HG03196 (cell line): ENCODE data around the gene SLC9A2.

Experiments used
- ATAC-seq: cut with Tn5 transposase; IDR thresholded peaks from one replicate; pipeline ENCODE4 v1.9.1; 2021; ENCODE audit not compliant: unreplicated experiment

SLC9A2 gene

DNA sequence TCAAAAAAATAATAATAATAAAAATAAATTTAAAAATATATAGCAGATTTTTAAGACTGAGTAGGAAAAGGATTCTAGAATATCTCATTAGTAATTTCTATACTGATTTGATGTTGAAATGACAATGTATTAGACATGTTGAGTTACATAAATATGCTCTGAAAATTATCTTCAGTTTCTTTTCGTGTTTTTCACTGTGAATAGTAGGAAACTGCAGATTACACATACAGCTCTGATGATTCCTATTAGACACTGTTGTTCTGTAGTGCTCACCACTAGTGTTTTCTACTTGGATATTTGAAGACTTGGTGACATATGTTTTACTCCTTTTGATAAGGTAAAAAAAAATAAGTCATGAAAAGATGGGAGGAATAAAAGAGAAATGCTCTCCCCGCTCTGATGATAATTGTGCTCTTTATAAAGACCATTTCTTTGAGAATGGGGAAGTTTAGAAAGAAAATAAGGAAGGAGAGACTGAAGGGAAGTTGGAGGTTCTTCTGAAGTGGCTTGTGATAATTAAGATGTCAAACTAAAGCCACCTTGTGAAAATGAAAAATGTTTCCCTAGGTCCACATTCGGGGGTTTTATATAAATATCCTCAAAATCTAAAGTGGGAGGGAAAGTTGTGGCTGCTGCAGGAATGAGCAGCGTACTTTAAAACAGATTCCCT, 52.9 kb downstream of the SLC9A2 start:
- ATAC-seq = no peak

DNA sequence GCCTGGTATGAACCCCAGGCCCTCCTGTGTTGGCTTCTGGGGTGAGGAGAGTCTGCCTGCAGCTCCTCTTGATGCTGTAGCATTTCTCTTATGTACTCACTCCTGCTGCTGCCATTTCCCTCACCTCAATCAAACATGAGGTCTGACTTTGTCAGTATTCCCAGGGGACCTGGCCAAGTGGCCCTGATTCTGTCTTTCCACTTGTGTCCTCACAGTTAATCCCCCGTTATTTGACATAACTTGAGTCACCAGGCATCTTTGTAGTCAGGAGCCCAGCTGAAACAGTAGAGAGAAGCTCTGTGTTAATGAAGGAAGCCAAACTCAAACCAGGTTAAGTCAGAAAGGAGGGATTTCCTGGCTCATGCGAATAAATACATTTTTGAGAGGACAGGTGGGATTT, 55.0 kb downstream of the SLC9A2 start:
- ATAC-seq = no peak

DNA sequence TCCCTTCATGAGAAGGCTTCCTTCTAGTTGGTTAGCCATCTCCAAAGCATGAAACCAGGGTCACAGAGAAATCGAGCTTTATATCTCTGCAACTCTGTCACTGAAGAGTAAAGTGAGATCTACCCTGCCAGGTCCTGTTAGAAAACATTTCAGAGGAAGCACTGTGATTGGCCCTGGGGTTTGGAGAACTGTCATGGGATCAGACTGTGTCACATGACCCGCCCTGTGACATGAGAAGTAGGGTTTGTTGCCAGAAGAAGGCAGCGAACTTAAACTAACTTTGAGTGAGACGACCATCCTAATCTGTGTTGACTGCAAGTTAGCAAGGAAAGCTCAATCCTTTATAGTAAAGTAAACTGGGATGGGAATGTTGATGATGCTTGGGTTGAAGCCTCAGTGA, 55.5 kb downstream of the SLC9A2 start:
- ATAC-seq = no peak

DNA sequence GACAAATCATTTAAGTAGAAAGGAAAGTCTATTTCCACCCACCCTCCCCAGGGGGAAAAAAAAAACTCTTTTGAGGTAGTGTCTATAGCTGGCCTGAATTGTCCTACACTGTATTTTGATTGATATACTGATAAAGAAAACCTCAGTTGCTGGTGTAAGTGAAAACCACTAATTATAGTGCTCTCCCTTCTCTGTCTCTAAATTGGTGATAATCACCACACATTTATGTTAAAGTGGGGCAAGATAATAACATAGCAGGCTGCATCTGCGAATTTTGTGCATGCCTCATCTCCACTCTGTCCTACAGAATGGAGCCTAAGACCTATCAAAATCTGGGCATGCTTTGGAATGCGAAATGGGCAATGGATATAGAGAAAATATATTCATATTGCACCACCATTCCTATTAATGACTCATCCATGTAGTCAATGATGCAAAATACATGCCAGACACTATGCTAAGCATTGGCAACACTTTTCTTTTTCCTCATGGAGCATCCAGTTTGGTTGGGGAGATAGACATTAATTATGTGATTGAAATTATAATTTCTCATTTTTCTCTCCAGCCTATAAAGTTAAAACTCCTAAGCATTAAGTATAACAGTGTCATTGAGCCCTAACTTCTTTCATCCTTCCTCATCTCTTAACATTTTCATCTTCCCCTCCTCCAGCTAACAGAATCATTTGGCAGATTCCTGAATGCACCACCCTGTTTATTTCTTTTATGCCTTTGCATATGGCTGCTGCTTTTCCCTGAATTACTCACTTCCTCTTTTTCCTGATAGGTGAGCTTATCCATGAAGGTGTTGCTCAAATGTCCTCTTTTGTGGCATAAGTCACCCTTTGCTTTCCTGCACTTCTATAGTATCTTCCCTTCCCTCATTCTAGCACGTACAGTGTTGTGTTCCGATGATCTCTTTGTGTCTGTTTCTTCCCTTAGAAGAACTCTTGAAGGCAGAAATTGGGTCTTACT, 58.2 kb downstream of the SLC9A2 start:
- no peak for ATAC-seq

DNA sequence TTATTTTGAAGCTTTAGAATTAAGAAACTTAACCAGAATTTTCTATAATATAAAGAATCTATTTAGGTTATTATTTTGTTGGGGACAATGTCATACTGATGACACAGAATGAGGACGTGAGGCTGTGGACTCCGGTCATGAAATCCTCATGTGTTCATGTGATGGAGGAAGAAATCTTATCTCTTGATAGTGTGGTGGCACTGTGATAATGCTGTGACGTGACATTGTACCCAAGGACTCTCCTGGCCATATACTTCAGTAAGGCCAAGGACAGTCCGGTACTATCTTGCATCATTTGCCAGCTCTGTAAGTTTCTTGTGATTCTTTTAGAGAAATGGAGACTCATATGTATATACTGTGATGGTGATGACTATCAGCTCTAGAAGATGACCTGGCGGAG, 59.1 kb downstream of the SLC9A2 start:
- no peak for ATAC-seq

DNA sequence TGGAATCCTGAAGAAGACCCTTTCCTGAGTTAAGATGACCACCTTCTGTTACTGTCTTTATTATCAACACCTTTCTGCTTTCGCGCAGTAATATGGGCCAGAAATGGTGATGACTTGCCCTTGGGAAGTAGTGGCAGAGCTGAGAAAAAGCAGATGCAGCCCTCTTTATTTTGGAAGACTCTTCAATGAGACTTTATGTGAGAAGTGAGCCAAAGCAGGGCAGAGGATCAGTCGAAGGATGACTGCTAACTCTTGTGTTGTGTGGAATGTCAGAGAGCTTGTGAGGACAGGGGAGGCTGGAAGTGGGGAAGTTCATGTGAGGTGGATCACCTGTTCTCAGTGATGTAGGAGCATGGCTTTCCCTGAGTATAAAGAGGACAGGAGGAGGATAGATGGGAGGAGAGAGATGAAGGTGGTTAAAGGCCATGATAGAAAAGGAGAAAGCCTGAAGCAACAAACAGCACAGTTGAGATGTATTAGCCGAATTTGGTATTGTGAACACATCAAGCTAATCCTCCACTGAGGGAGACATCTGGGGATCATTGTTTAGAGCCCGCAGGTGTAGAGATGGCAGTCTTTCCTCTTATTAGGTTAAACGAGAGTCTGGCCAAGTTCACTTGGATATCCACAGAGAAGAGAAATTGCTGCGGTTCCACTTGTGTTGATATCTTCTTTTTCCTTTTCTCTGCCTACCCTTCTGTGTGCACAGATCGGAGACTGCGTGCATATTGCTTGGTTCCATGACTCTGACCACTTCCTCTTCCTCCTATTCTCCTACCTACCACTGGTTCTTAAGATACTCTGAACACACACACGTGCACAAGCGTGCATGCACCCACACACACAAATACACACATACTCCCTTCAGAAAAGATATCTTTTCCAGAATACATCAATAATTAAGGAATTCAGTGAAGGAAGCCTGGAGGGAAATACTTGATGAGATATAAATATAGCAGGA, 67.4 kb downstream of the SLC9A2 start:
- no peak for ATAC-seq

DNA sequence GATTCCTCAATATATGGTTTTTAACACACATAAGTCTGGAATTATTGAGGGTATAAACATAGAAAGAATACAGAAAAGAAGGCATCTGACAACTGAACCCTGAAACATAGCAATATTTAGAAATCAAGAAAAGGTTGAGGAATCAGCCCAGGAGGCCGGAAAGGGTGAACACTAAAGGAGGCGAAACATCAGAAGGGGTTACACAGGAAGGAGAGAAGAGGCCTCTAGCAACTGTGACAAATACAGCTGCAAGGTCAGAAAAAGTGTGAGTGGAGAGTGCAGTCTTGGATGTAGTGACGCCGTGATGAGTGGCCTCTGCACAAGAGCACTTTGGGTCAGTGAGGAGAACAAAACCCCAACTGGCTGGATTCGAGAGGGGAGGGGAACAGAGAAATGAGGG, 70.7 kb downstream of the SLC9A2 start:
- ATAC-seq = no peak

DNA sequence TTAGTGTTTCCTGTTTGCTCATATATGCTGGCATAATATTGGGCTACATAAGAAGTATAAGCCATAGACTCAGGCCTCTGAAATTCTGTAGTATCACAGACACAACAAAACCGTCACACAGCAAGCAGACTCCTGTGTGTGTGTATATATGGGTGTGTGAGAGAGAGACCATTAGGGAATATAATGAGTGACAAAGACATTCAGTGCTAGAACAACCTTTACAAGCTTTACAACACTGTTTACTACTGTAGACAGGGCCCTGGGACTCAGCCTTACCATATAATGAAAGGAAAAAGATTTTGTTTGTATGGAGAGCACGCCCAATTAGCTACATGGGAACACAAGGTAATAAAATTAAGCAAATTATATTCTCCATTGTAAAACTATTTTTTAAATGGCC, 77.1 kb downstream of the SLC9A2 start:
- ATAC-seq = no peak

DNA sequence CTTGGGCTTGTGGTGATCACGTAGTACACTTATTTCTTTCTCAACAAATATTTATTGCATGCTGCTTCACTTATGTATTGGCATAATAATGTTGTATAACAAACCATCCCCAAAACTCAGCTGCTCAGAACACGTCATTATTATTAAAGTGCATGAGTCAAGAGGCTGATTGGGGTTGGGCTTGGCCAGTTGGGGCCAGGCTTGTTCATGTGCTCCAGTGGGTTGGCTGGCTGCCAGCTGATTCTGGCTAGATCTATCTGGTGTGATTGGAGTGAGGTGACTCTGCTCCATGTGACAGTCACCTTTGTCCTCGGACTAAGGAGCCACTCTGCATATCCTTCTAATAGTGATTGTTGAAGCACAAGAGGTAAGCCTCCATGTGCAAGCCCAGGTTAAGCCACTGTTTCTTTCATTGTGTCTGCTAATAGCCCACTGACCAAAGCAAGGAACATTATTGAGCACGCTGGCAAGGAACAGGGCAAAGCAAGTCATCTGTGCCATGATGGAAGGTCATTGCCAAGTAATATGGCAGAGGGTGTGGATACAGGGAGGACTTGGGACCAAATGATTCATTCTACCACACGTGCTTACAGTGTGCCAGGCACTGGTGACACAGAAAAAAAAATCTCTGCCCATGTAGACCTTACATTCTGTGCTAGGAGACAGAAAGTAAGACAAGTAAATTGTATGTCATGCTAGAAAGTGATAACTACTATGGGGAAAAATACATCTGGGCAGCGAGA, 79.2 kb downstream of the SLC9A2 start:
- ATAC-seq = no peak

DNA sequence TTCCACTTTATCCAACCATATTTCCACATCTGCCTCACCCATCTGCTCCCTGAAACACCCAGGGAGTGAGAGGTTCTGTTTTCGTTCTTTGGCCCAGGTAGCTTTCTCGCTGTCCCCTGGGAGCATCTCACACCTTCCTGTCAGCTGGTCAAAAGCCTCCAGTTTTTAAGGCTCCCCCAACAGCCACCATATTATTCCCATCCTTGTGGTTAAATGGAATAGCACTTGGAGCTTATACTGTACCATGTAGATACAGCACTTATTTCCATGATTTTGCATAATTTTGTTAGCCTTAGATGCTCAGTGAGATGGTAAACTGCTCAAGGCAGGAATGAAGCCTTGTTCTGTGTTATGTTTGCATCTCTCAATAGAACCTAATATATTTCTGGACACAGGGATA, 84.0 kb downstream of the SLC9A2 start:
- ATAC-seq = no peak

DNA sequence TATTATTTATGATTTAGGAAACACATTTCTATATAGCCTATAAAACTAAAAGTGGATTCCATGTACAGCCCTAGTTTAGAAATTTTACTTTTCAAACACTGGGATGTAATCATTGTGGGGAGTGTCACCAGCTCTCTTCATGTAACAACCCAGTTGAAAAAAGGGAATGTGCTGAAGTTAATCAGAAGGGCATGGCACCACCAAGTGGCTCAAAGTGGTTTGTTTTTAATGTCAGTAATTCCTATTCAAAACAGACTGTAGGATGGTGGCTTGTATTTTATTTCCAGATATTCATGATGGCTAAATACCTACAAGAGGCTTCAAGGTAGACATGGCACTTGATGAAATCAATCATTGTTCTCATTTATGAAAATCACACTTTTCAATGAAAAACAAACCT, 84.4 kb downstream of the SLC9A2 start:
- ATAC-seq = no peak

DNA sequence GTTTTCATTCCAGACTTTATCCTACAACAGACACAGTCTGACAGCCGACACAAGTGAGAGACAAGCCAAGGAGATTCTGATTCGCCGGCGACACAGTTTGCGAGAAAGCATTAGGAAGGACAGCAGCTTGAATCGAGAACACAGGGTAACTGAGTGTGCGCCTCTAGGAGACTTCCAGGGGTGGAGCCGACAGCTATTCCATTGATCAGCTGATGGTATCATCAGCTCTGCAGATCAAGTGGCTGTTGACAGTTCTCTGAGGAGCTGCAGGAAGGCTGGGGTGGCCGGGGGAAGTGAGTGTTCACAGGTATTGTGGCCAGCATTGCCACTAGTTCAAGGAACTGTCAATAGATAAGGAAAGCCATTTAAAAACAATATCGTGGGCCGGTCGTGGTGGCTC, 85.2 kb downstream of the SLC9A2 start:
- ATAC-seq = no peak

DNA sequence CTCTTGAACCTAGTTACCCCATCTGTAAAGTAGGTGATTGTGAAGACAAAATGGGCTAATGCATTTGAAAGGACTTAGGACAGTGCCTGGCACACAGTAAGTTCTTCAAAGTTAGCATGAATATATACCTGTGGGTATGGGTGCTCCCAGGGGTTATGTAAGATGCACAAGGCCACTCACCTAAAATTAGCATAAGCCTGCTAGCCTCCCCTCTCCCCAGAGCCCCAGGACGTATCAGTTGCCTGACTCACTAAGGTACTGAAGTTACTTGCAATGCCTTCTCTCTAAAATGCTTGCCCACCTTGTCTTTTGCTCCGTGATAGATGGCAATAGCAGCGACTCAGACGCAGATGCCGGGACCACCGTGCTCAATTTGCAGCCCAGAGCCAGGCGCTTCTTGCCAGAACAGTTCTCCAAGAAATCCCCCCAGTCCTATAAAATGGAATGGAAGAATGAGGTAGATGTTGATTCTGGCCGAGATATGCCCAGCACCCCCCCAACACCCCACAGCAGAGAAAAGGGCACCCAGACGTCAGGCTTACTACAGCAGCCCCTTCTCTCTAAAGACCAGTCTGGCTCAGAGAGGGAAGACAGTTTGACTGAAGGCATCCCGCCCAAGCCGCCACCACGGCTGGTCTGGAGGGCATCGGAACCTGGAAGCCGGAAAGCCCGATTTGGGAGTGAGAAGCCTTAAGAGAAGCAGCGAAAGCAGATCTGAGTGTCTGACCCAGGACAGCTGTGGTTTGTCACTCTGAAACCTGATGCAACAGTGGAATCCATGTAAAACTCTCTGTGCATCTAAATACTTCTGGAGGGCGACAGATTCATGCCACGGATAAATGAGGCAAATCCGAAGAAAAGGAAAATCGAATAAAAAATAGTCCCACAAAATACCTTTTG, 88.7 kb downstream of the SLC9A2 start:
- ATAC-seq = no peak

DNA sequence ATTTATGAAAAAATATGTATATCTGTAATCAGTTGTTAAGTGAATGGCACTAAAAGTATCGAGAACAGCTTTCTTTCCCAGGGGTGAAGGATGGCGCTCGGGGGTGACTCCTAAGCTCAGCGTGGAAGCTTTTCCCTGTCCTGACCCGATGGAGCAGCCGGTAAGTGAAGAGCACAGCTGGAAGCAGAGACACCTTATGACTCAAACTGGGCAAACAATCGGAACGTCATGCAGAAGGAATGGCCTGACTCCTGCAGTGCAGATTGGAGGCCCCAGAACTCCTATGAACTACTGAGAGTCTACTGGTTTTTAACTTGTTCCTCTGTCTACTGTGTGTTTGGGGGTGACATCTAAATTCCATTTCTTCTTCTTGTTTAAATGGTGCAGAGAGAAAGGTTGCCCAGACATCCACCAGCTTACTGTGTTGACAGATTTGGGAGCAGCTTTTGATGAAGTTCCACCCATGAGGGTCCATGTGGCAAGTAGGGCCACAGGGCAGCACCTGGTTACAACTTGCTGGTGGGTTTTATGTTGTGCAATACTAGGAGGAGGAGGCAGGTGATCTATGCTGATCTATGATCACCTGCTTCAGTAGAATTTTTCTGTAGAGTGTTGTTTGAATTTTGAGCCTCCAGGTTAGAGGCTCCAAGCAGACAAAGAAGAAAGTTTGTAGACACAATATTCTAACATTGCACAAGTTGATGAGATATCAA, 89.7 kb downstream of the SLC9A2 start:
- ATAC-seq = no peak

DNA sequence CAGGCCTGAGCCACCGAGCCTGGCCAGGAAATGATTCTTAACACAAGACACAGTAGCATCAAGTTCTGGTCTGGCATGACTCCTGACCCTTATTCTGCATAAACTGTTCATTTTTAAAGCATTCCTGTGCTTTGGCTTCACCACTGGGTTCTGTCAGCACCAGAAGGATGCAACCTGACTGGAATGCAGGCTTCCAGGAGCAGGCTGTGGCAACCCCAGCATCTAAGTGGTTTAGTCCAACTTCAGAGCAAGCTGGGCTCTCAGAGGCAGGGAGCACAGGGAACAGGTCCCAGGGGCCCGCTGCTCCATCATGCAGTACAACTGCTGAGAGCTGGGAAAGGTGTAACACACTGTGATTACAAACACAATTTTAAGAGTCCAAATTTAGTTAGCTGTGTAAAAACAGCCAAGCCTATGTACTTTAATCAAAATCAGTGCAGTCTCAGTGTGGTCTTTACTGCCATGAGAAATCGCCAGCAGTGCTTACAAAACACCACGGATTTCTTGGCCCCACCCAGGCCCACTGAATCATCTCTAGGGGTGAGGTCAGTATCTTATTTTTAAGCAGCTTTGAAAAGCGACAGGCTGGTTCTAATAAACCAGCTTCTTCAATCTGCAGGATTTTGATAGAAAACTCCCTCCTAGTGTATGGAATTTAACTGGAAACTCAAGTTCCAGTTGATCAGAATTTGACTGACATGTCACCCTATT, 98.1 kb downstream of the SLC9A2 start:
- no peak for ATAC-seq

DNA sequence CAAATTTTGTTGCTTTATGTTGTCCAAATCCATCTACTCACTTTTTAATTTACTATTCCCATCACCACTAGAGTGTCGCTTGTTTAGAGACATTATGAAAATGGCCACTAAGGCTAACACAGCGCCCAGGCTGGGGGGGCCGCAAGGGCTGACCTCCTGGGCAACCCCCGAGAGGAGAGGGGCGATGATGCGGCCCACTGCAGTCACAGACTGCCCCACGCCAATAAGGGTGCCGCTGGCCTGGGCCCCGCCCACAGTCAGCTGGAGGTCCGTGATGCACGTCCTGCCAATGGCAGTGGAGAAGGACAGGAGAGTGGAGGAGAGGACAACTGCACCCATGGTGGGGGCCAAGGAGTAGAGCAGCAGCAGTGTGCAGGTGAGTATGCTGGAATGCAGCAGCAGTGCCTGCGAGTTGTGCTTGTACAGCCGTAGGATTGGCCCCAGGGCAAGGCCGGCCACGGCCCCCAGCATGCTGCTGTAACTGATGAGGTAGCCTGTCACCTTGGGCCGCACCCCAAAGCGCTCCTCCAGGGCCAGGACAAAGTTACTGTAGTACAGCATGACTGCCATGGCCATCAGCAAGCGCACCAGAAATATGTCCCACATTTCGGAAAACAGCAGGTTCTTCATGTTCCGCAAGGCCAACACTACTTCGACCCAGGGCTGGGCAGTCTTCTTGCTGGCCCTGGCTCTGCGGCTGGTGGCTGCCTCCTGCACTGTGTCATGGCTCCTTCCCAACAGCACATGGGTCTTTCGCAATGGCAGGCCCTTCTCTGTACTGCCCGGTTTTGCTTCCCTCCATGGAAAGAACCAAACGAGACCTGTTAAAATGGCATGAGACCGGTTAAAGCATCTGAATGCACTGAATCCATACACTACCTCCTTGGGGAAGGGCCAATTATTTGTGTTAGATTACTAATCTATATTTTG, 99.3 kb downstream of the SLC9A2 start:
- ATAC-seq = no peak

DNA sequence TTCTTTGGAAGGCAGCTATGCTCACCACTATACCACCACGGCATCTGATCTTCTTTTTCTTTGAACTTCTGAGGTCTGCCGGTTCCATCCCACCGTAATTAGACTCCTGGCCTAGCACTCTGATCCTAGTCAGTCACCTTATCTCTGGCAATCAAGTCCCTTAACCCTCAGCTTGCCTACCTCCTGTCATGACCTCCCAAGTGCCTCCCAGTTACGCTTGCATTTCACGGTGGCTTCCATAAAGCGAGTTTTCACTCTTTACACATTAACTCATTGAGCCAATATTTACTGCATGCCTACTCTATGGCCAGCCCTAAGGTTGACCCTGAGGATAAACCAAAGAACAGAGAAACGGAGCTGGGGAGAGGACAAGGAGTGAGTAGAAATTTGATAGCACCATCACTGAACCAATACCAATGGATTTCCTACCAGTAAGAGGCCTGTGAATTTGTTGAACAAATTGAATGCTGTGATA, 104.7 kb downstream of the SLC9A2 start:
- ATAC-seq = no peak
